Upper lobe of left lung (tissue), 4 donors: ENCODE measurements around the gene EXOC4.

Experiments
- CTCF ChIP-seq, 6 experiments: fragments of 450-650 bp in 4 of 6; fragments of 200-600 bp in 2 of 6; sonication (generic) in 2 of 6; IDR thresholded peaks; one replicate each; pipeline ENCODE4 v1.5.1; 2016 to 2019; ENCODE audit warnings: antibody characterized with exemption in 6 of 6
- EP300 ChIP-seq, 4 donors: sonication (generic); formaldehyde crosslinking; IDR thresholded peaks; one replicate each; pipeline ENCODE4 v1.5.1; 2017; ENCODE audit warnings: antibody characterized with exemption in 4 of 4, control low read depth in 2 of 4
- POLR2A ChIP-seq, 4 donors: fragments of 450-650 bp; IDR thresholded peaks; one replicate each; pipeline ENCODE4 v1.5.1; 2016 to 2017; ENCODE audit warnings: antibody characterized with exemption in 4 of 4, mild to moderate bottlenecking in 2 of 4
- POLR2AphosphoS5 ChIP-seq, 2 donors: sonication (generic); formaldehyde crosslinking; IDR thresholded peaks; one replicate each; pipeline ENCODE4 v1.5.1; 2017; ENCODE audit warnings: antibody characterized with exemption in 2 of 2

GRCh38 chr7:133676805-133677370, 424.0 kb downstream of the EXOC4 start:
- TF ChIP-seq CTCF (IDR thresholded peaks at IDR 0.05) (no peak), POLR2A (IDR thresholded peaks at IDR 0.05) (no peak), EP300 (IDR thresholded peaks at IDR 0.05) (no peak), POLR2AphosphoS5 (IDR thresholded peaks at IDR 0.05) (no peak)
